HUES64 (cell line): ENCODE measurements around the gene LCA5L.
"Not testable (repeated sequence)": the region's sequence is repeated elsewhere in the genome, so short reads cannot be mapped to it uniquely, and the experiment has no call there.

Source experiments
- H3K27ac ChIP-seq: 2 replicates; pipeline ENCODE4 v1.7.0; 2013; ENCODE audit warnings: low read depth, low read length, inconsistent platforms
- H3K27me3 ChIP-seq: 2 replicates; pipeline ENCODE4 v1.6.1; 2013; ENCODE audit warnings: mild to moderate bottlenecking, low read length; ENCODE audit not compliant: insufficient read depth
- H3K36me3 ChIP-seq: 2 replicates; pipeline ENCODE4 v1.6.1; 2013; ENCODE audit warnings: mild to moderate bottlenecking, low read length; ENCODE audit not compliant: insufficient read depth
- H3K4me1 ChIP-seq: 2 replicates; pipeline ENCODE4 v1.6.1; 2013; ENCODE audit warnings: mild to moderate bottlenecking, low read length, moderate library complexity; ENCODE audit not compliant: insufficient read depth
- H3K4me3 ChIP-seq: 2 replicates; pipeline ENCODE4 v1.5.1; 2013; ENCODE audit warnings: mild to moderate bottlenecking, low read length, moderate library complexity
- H3K9ac ChIP-seq: 2 replicates; pipeline ENCODE4 v1.6.1; 2013; ENCODE audit warnings: mild to moderate bottlenecking, low read depth, low read length
- H3K9me3 ChIP-seq: 2 replicates; pipeline ENCODE4 v1.6.1; 2013; ENCODE audit warnings: low read depth, low read length; ENCODE audit not compliant: insufficient read depth
- WGBS: fragments of 150-250, 120-280 bp; methylation state at CpG from one replicate; pipeline ENCODE4 v1.1.7; 2013; ENCODE audit warnings: missing lambda C conversion rate; 5-methylcytosine and 5-hydroxymethylcytosine counted together

The LCA5L gene

DNA sequence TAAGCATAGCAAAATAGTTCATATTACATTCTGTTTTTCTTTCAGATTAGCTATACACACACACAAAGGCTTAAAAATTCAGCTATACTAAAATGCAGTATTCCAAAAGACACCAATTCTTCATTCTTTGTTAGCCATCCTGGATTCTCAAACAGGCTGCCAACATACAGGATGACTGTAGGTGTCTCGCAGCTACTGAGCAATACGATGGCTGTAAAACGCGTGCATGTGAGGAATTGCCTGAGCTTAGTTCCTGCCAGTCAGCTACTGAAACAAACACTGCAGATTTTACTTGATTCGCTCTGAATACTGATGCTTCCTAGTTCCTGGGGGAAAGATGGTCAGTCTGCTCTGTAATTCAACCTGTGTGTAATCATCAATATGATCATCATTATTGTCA, 71.9 kb downstream of the LCA5L start:
- Histone ChIP-seq H3K9ac (no peak overlapping the region), H3K27ac (no peak overlapping the region), H3K4me1 (0 out of 2 replicates have a peak, but pooled peaks cover 7% of the 10 kb centered on the region), H3K9me3 (no peaks in the 10 kb centered on the region), H3K4me3 (no peak overlapping the region), H3K36me3 (no peaks in the 10 kb centered on the region), H3K27me3 (no peaks in the 10 kb centered on the region)
- WGBS, result 54% methylated on average over 5 of the region's 5 CpGs

DNA sequence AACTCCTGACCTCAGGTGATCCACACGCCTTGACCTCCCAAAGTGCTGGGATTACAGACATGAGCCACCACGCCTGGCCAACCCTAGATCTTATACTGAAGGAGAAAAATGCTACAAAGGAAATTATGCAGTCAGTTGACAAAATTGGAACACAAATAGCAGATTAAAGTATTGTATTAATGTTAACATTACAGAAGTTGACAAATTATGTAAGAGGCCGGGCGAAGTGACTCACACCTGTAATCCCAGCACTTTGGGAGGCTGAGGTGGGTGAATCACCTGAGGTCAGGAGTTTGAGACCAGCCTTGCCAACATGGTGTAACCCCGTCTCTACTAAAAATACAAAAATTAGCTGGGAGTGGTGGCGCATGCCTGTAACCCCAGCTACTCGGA, 75.7 kb downstream of the LCA5L start:
- 89% methylated on average over 7 of the region's 7 CpGs for WGBS
- H3K4me1 ChIP-seq, H3K36me3 ChIP-seq, H3K9ac ChIP-seq, H3K27me3 ChIP-seq, H3K9me3 ChIP-seq, H3K27ac ChIP-seq, H3K4me3 ChIP-seq: not testable (repeated sequence)

DNA sequence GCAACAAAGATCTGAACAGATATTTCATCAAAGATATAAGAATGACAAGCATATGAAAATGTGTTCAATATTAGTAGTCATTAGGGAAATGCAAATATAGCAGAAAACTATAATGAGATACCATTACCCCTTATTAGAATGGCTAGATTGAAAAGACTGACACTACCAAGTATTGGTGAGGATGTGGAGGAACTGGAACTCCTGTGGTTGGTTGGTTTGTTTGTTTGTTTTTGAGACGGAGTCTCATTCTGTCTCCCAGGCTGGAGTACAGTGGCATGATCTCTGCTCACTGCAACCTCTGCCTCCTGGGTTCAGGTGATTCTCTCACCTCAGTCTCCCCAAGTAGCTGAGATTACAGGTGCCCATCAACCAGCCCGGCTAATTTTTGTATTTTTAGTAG, 77.8 kb downstream of the LCA5L start:
- H3K36me3 ChIP-seq, result no peaks in the 10 kb centered on the region
- H3K9ac ChIP-seq, result no peak overlapping the region
- H3K4me1 ChIP-seq, result no peaks in the 10 kb centered on the region
- H3K4me3 ChIP-seq, result no peak overlapping the region
- H3K27ac ChIP-seq, result no peak overlapping the region
- no peaks in the 10 kb centered on the region for H3K27me3 ChIP-seq
- no peaks in the 10 kb centered on the region for H3K9me3 ChIP-seq
- WGBS, result 88% methylated on average over 2 of the region's 2 CpGs

DNA sequence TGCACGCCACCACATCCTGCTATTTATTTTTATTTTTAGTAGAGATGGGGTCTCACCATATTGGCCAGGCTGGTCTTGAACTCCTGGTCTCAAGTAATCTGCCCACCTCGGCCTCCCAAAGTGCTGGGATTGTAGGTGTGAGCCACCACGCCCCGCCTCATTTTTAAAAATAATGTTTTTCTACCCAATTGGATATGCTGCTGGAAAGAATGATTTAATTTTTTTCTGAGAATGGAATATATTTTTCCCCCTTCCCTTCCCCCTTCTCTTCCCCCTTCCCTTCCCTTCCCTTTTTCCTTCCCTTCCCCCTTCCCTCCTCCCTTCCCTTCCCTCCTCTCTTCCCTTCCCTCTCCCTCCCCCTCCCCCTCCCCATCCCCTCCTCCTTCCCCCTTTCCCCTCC, 79.0 kb downstream of the LCA5L start:
- Histone ChIP-seq H3K36me3 (no peaks in the 10 kb centered on the region), H3K4me1 (no peaks in the 10 kb centered on the region), H3K9ac (no peak overlapping the region), H3K27ac (no peak overlapping the region), H3K9me3 (no peaks in the 10 kb centered on the region), H3K4me3 (no peak overlapping the region), H3K27me3 (no peaks in the 10 kb centered on the region)
- 98% methylated on average over 4 of the region's 4 CpGs for WGBS

DNA sequence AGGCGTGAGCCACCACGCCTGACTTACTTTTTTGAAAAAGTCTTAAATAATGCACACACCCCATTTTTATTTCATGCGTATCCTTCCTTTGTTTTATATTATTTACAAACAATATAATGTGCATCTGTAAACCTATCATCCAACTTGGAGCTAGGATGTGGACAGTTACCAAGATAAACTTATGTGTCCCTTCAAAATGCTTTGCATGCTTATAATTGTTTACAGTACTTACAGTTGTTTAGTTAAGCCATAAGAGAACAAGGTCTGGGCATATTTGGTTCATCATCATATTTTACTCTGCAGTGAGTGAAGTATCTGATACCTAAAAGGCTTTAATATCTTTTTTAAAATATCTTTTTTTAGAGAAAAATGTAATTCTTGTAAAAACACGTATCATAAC, 80.6 kb downstream of the LCA5L start:
- H3K9ac ChIP-seq, result no peak overlapping the region
- H3K36me3 ChIP-seq, result no peaks in the 10 kb centered on the region
- H3K4me3 ChIP-seq, result no peak overlapping the region
- no peaks in the 10 kb centered on the region for H3K9me3 ChIP-seq
- H3K27me3 ChIP-seq, result no peaks in the 10 kb centered on the region
- H3K27ac ChIP-seq, result no peak overlapping the region
- no peaks in the 10 kb centered on the region for H3K4me1 ChIP-seq
- WGBS, result 92% methylated on average over 3 of the region's 4 CpGs

DNA sequence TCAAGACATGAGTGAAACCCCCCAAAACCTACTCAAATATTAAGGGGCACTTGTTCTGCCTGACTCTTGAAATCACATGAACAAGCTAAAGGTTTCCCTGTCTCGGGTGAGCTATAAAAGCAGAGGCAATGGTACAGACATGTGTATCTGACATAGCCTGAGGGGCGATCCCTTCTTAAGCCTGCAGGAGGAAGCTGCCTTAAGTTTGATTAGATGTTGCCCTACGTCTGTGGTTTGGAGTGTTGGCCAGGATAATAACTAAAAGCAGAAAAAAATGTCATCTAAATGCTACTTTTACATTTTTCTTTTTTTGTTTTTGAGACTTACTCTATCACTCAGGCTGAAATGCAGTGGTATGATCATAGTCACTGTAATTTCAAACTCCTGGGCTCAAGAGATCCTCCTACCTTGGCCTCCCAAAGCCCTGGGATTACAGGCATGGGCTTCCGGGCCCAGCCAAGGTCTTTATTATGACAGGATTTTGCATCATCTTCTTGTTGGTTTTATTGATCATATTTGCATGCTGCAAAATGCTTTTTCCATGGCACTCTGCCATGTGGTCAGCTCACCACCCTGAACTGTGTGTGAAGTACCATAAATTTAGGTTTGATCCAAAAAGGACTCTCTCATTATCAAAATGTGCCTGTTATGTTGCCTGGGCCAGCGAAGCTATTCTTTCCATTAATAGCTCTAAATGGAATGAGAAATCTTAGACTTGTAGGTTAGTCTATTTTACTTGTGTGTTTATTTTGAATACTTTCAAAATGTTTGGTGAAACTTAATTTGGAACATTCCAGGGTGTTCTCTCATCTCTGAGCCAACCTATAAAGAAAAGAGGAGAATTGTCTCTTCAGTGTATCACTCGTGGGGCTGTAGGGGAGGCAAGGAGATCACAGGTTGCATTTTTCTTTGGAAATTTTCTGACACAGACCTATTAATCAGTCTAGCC, 81.7 kb downstream of the LCA5L start:
- no peaks in the 10 kb centered on the region for H3K27me3 ChIP-seq
- no peaks in the 10 kb centered on the region for H3K9me3 ChIP-seq
- WGBS, result 86% methylated on average over 6 of the region's 6 CpGs
- no peaks in the 10 kb centered on the region for H3K36me3 ChIP-seq
- H3K4me3 ChIP-seq, result no peak overlapping the region
- no peak overlapping the region for H3K27ac ChIP-seq
- no peaks in the 10 kb centered on the region for H3K4me1 ChIP-seq
- H3K9ac ChIP-seq, result no peak overlapping the region

DNA sequence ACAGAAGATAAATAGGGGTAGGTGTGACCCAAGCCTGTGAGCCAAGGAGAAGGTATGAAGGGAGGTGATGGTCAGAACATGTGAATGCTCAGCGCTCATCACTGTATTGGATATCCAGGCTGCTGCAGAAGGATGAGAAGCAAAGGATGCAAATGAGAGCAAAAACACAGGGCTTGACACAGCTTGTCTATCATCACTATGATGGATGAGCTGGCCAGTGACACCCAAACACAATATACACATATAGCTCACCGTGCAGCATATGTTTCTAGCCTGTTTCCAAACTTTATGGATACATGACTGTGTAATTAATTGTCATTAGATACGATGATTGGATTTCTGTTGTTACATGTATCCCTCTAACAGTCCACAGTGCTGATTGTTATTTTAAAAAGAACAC, 82.8 kb downstream of the LCA5L start:
- Histone ChIP-seq H3K9me3 (no peaks in the 10 kb centered on the region), H3K36me3 (no peaks in the 10 kb centered on the region), H3K27me3 (no peaks in the 10 kb centered on the region), H3K4me1 (no peaks in the 10 kb centered on the region), H3K9ac (no peak overlapping the region), H3K4me3 (no peak overlapping the region), H3K27ac (no peak overlapping the region)
- 94% methylated on average over 3 of the region's 3 CpGs for WGBS

DNA sequence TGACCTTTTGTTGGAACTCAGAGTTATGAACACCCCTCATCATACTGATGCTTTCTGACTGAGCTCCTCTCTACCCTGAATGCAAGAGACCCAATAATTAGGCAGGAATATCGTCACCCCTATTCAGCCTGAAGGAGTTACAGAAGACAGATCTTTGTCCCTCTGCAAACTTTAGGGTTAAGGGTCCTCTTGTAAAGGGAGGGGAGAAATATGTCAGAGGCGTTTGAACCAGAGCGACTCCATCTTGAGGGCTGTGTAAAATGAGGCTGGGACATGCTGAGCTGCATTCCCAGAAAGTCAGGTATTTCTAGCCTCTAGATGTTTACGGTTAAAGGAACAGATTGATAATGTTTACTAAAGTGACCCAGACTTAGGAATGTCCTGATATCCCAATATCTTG, 86.2 kb downstream of the LCA5L start:
- Histone ChIP-seq H3K9ac (no peak overlapping the region), H3K27ac (no peak overlapping the region), H3K27me3 (no peaks in the 10 kb centered on the region), H3K4me3 (no peak overlapping the region), H3K36me3 (no peaks in the 10 kb centered on the region), H3K9me3 (no peaks in the 10 kb centered on the region), H3K4me1 (no peaks in the 10 kb centered on the region)
- 92% methylated on average over 4 of the region's 4 CpGs for WGBS
